HG03097 (cell line): ENCODE results near the gene GRB7.
"Not testable (repeated sequence)": the region's sequence is repeated elsewhere in the genome, so short reads cannot be mapped to it uniquely, and the experiment has no call there.

Source experiments
- ATAC-seq: cut with Tn5 transposase; IDR thresholded peaks from one replicate; pipeline ENCODE4 v1.9.1; 2021; ENCODE audit not compliant: unreplicated experiment, low FRiP score

GRB7 gene

DNA sequence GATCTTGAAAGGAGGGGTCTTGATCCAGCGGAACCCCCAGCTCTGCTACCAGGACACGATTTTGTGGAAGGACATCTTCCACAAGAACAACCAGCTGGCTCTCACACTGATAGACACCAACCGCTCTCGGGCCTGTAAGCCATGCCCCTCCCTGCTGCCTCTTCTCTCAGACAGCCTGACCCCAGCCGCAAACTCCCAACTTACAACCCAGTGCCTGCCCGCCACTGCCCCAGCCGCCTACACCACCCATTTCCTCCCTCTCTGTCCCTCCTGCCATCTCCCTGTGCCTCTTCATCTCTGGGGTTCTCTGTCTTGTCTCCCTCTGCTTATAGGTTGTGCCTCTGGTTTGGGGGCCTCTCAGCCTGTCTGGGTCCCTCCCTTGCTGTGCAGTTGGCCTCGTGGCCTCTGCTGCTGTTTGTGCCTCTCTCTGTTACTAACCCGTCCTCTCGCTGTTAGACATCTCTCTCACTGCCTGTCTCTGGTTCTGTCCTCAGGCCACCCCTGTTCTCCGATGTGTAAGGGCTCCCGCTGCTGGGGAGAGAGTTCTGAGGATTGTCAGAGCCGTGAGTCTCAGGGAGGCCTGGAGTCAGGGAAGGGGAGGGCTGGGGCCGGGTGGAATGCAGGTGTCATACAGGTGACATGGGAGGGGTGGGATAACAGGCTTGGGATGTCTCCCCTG, 28.3 kb upstream of the GRB7 start:
- ATAC-seq: no peak

DNA sequence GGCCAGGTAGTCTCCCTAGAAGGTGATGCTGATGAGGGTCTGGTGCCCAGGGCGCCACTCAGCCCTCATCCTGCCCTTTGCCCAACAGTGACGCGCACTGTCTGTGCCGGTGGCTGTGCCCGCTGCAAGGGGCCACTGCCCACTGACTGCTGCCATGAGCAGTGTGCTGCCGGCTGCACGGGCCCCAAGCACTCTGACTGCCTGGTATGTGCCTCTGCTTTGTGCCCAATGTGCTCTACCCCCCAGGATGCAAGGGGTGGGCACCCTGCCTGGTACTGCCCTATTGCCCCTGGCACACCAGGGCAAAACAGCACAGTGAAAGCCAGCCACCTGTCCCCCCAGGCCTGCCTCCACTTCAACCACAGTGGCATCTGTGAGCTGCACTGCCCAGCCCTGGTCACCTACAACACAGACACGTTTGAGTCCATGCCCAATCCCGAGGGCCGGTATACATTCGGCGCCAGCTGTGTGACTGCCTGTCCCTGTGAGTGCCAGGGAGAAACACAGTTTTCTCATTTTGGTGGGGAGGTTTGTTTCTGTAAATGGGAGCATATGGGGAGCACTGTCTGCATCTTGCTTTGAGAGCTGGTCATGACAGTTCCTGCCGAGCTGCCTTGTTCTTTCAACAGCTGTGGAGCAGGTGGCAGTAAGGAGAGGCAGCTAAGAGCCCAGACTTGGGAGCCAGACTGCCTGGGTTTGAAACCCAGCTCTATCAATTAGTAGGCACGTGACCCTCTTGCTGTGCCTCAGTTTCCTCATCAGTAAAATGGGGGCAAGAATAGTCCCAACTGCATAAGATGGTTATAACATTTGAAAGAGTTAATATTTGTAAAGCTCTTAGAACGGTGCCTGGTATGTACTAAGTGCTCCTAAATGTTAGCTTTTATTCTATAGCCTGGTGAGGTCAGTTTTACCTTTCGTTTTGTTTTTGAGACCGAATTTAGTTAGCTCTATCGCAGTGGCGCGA, 27.5 kb upstream of the GRB7 start:
- no peak for ATAC-seq

GRCh38 chr17:39711071-39711470, 26.7 kb upstream of the GRB7 start:
- not testable (repeated sequence) for ATAC-seq

DNA sequence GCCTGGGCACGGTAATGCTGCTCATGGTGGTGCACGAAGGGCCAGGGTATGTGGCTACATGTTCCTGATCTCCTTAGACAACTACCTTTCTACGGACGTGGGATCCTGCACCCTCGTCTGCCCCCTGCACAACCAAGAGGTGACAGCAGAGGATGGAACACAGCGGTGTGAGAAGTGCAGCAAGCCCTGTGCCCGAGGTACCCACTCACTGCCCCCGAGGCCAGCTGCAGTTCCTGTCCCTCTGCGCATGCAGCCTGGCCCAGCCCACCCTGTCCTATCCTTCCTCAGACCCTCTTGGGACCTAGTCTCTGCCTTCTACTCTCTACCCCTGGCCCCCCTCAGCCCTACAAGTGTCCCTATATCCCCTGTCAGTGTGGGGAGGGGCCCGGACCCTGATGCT, 25.9 kb upstream of the GRB7 start:
- no peak for ATAC-seq

DNA sequence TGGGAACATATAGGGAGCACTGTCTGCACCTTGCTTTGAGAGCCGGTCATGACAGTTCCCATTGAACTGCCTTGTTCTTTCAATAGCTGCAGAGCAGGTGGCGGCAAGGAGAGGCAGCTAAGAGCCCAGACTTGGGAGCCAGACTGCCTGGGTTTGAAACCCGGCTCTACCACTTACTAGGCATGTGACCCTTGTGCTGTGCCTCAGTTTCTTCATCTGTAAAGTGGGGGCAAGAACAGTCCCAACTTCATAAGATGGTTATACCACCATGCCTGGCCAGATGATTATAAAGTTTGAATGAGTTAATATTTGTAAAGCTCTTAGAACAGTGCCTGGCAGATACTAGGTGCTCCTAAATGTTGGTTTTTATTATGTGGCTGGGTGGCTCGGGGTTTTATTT, 23.5 kb upstream of the GRB7 start:
- no peak for ATAC-seq

DNA sequence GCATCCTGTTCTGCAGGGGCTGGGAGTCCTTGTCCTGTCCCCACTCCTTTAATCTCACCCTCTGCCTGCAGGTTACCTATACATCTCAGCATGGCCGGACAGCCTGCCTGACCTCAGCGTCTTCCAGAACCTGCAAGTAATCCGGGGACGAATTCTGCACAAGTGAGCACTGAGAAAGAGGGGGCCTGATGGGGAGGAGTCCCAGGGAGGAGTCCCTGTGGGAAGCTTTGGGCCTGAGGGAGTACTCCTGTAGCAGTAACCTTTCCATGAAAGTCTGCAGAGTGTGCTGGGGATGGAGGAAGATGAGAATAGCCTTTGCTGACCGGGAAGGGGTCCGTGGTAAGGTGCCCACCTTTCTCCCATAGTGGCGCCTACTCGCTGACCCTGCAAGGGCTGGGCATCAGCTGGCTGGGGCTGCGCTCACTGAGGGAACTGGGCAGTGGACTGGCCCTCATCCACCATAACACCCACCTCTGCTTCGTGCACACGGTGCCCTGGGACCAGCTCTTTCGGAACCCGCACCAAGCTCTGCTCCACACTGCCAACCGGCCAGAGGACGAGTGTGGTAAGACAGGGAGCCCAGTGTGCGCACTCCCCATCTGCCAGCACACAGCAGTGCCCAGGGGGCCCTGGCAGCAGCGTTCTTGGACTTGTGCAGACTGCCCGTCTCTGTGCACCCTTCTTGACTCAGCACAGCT, 22.2 kb upstream of the GRB7 start:
- no peak for ATAC-seq

GRCh38 chr17:39716073-39716818, 21.5 kb upstream of the GRB7 start:
- ATAC-seq: no peak

DNA sequence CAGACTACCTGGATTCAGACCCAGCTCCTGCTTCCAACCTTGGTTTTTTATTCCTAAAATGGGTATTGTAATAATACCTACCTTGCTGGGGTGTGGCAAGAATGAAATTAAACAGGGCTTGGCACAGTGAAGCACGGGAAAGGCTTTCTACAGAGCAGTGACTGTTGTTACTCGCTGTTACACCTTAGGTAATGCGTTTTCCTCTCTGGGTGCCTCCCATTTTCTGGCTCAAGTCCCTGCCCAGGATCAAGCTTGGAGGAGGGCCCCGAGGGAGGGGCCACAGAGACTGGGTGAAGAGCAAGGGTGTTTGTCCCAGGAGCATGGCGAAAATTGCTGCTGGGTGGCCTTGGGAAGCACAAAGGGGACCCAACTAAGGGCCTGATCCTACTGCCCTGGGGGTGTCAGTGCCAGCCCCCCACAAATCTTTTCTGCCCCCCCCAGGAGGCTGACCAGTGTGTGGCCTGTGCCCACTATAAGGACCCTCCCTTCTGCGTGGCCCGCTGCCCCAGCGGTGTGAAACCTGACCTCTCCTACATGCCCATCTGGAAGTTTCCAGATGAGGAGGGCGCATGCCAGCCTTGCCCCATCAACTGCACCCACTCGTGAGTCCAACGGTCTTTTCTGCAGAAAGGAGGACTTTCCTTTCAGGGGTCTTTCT, 20.7 kb upstream of the GRB7 start:
- ATAC-seq: no peak

DNA sequence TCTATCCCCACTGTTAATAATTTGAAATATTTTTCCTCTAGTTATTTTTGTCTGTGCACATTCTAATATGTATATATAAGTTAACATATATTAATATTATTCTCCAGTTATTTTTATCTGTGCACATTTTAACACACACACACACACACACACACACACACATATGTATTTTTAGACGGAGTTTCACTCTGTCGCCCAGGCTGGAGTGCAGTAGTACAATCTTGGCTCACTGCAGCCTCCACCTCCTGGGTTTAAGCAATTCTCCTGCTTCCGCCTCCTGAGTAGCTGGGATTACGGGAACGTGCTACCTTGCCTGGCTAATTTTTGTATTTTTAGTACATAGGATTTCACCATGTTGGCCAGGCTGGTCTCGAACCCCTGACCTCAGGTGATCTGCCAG, 20.1 kb upstream of the GRB7 start:
- ATAC-seq: no peak

- ATAC-seq: no peak
Measured at GRCh38 chr17:39719563-39720355, 18.0 kb upstream of the GRB7 start.

- no peak for ATAC-seq
Measured at GRCh38 chr17:39722104-39722503, 15.6 kb upstream of the GRB7 start.

GRCh38 chr17:39722965-39723848, 14.5 kb upstream of the GRB7 start:
- ATAC-seq: no peak

DNA sequence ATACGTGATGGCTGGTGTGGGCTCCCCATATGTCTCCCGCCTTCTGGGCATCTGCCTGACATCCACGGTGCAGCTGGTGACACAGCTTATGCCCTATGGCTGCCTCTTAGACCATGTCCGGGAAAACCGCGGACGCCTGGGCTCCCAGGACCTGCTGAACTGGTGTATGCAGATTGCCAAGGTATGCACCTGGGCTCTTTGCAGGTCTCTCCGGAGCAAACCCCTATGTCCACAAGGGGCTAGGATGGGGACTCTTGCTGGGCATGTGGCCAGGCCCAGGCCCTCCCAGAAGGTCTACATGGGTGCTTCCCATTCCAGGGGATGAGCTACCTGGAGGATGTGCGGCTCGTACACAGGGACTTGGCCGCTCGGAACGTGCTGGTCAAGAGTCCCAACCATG, 13.0 kb upstream of the GRB7 start:
- ATAC-seq: no peak

DNA sequence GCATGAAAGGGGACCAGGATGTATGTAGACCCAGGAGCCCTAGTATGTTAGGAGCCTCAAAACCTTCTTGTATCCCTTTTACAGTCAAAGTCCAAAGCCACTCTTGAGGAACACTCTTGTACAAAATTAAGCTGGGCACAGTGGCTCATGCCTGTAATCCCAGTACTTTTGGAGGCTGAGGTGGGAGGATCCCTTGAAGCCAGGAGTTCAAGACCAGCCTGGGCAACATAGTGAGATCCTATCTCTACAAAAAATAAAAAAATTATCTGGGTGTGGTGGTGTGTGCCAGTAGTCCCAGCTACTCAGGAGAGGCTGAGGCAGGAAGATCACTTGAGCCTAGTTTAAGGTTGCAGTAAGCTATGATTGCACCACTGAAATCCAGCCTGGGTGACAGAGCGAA, 11.8 kb upstream of the GRB7 start:
- not testable (repeated sequence) for ATAC-seq

DNA sequence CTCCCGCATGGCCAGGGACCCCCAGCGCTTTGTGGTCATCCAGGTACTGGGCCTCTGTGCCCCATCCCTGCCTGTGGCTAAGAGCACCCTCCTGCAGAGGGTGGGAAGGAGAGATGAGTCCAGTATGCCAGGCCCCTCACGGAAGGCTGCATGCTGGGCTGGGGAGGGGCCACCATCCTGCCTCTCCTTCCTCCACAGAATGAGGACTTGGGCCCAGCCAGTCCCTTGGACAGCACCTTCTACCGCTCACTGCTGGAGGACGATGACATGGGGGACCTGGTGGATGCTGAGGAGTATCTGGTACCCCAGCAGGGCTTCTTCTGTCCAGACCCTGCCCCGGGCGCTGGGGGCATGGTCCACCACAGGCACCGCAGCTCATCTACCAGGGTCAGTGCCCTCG, 11.1 kb upstream of the GRB7 start:
- ATAC-seq: no peak

- ATAC-seq: no peak
Measured at GRCh38 chr17:39727556-39727955, 10.2 kb upstream of the GRB7 start.

DNA sequence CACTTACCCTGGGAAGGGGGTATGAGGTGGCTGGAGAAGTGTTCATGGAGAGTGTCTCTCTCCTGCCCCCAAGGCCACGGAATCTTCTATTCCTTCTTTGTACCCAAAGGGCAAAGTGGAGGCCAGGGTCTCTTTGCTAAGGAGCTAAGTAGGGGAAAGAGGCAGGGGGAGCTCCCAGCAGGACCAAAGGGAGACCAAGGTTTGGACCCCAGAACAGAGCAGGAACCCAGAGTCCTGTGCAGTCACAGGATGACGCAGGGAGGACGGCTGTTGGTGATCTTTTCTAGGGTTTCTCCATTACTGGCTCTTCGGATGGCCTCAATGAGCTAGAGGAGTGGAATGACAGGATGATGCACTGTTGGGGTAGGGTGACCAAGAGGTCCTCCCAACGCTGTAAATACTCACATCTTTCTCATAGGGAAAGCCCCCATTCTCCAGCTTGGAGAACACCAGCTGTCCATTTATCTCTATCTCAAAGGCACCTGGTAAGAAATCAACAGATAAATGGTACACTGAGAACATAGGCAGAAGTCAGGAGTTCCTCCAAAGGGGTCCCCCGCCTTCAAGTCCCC, 8.4 kb upstream of the GRB7 start:
- ATAC-seq: no peak
